Osteocyte (in vitro differentiated cells): ENCODE results near the gene NAT9. TPM values are rescaled to one million over a fixed set of nuclear protein-coding genes. Genes with fewer than 3 reads are reported as not detected.

Experiments
- DNase-seq: peaks from one replicate; pipeline ENCODE4 v3.0.0; 2021; ENCODE audit warnings: mixed read lengths; ENCODE audit not compliant: unreplicated experiment; ENCODE audit errors: extremely low spot score
- H3K27ac Mint-ChIP-seq: one replicate; pipeline ENCODE4 v1.8.0; 2021; ENCODE audit warnings: mild to moderate bottlenecking, mixed read lengths; ENCODE audit not compliant: unreplicated experiment
- H3K27me3 Mint-ChIP-seq: one replicate; pipeline ENCODE4 v1.8.0; 2021; ENCODE audit warnings: mixed read lengths; ENCODE audit not compliant: unreplicated experiment
- H3K36me3 Mint-ChIP-seq: one replicate; pipeline ENCODE4 v1.8.0; 2021; ENCODE audit warnings: mixed read lengths; ENCODE audit not compliant: unreplicated experiment
- H3K4me1 Mint-ChIP-seq: one replicate; pipeline ENCODE4 v1.8.0; 2021; ENCODE audit warnings: mixed read lengths; ENCODE audit not compliant: unreplicated experiment
- H3K4me3 Mint-ChIP-seq: one replicate; pipeline ENCODE4 v1.8.0; 2021; ENCODE audit warnings: mild to moderate bottlenecking, moderate library complexity, mixed read lengths; ENCODE audit not compliant: unreplicated experiment
- H3K9me3 Mint-ChIP-seq: one replicate; pipeline ENCODE4 v1.8.0; 2021; ENCODE audit warnings: mixed read lengths; ENCODE audit not compliant: unreplicated experiment
- total RNA-seq: library from RNA; stranded (reverse); gene quantifications from 2 replicates; pipeline ENCODE4 v1.2.1, GENCODE V29; 2021
- TF ChIP-seq, protein P1 (sequence below): fragments of 200-600 bp; sonication (generic); IDR thresholded peaks from 2 replicates; pipeline ENCODE4 v1.5.0; 2021; ENCODE audit warnings: antibody characterized with exemption, mild to moderate bottlenecking, moderate library complexity

Gene NAT9
- total RNA-seq, 1 donor from 2014 or later = 52.5 TPM

DNA sequence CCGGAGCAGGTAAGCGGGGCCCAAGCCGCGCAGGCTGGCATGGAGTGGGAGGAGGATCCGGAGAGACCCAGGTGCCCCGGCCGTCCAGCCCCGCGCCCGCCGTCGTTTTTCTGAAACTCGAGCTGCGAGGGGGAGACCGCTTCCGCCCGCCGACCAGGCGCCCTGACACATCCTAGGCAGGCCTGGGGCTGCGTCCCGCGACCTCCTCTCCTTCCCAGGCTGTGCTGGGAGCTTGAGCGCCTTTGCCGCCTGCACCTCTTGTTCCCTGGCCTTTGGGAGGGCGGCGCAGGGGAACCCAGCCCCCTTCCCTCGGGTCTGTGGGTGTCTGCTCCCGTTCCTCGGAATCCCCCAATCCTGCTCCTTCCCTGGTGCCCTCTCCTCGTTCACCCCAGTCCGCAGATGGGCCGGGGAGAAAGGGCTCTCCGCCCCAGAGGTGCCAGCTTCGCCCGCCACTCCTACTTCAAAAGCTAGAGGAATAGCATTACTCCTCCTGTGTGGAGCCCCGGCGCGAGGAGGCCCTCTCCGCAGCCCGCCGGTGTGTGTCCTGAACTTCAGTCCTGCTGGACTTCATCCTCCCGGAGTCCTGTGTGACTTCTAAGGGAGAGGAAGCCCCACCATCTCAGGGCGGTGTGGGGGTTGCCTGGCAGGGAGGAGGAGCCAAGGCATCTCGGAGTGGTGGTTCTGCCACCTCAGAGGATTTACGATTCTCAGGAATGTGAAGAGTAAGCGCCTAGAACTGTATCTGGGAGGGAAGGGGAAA, 26.7 kb downstream of the NAT9 start:
- Mint-ChIP-seq H3K4me1 (peaks cover 58% of the 10 kb centered on the region), H3K27ac (peak overlapping the region; percentile 82), H3K27me3 (no peaks in the 10 kb centered on the region), H3K9me3 (no peaks in the 10 kb centered on the region), H3K4me3 (peak overlapping the region; percentile 98), H3K36me3 (peaks cover 17% of the 10 kb centered on the region)
- no peak for DNase-seq
- TF ChIP-seq, protein P1, sequence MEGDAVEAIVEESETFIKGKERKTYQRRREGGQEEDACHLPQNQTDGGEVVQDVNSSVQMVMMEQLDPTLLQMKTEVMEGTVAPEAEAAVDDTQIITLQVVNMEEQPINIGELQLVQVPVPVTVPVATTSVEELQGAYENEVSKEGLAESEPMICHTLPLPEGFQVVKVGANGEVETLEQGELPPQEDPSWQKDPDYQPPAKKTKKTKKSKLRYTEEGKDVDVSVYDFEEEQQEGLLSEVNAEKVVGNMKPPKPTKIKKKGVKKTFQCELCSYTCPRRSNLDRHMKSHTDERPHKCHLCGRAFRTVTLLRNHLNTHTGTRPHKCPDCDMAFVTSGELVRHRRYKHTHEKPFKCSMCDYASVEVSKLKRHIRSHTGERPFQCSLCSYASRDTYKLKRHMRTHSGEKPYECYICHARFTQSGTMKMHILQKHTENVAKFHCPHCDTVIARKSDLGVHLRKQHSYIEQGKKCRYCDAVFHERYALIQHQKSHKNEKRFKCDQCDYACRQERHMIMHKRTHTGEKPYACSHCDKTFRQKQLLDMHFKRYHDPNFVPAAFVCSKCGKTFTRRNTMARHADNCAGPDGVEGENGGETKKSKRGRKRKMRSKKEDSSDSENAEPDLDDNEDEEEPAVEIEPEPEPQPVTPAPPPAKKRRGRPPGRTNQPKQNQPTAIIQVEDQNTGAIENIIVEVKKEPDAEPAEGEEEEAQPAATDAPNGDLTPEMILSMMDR = no peak

DNA sequence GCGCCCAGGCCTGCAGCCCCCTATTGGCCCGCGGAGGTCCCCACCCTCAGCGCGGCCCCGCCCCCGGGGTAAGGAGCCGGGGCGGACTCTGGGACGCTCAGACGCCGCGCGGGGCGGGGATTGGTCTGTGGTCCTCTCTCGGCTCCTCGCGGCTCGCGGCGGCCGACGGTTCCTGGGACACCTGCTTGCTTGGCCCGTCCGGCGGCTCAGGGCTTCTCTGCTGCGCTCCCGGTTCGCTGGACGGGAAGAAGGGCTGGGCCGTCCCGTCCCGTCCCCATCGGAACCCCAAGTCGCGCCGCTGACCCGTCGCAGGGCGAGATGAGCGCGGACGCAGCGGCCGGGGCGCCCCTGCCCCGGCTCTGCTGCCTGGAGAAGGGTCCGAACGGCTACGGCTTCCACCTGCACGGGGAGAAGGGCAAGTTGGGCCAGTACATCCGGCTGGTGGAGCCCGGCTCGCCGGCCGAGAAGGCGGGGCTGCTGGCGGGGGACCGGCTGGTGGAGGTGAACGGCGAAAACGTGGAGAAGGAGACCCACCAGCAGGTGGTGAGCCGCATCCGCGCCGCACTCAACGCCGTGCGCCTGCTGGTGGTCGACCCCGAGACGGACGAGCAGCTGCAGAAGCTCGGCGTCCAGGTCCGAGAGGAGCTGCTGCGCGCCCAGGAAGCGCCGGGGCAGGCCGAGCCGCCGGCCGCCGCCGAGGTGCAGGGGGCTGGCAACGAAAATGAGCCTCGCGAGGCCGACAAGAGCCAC, 27.4 kb downstream of the NAT9 start, which contains the start of gene NHERF1:
TSS of gene NHERF1 (plus strand) at position 100 of the 750 bp plus-strand sequence. CDS start at position 319, 219 bp downstream.
- Mint-ChIP-seq H3K27ac (peak within 1 kb of the TSS; percentile 82), H3K27me3 (no peaks in the 10 kb centered on the region), H3K36me3 (peaks cover 17% of the 10 kb centered on the region), H3K4me1 (peaks cover 60% of the 10 kb centered on the region), H3K9me3 (no peaks in the 10 kb centered on the region), H3K4me3 (peak within 1 kb of the TSS; percentile 98)
- TF ChIP-seq, protein P1 = peak; percentile 14
- DNase-seq = peak; percentile 99

DNA sequence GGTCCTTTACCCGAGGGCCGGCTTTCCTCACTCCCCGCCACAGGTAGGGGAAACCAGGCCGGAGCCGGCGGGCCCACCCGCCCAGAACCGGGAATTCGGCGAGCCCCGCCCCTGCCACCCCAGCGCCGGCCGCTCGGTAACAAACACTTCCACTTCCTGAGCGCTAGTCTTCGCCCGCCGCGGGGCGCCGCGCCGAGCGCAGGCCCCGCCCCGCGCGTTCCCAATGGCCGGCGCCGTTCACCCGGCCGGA, 27.9 kb downstream of the NAT9 start:
- DNase-seq = no peak
- peaks cover 17% of the 10 kb centered on the region for H3K36me3 Mint-ChIP-seq
- peak overlapping the region; percentile 63 for H3K4me3 Mint-ChIP-seq
- no peaks in the 10 kb centered on the region for H3K27me3 Mint-ChIP-seq
- no peaks in the 10 kb centered on the region for H3K9me3 Mint-ChIP-seq
- TF ChIP-seq, protein P1 = peak; percentile 5
- peaks cover 56% of the 10 kb centered on the region for H3K4me1 Mint-ChIP-seq
- no peak overlapping the region for H3K27ac Mint-ChIP-seq

DNA sequence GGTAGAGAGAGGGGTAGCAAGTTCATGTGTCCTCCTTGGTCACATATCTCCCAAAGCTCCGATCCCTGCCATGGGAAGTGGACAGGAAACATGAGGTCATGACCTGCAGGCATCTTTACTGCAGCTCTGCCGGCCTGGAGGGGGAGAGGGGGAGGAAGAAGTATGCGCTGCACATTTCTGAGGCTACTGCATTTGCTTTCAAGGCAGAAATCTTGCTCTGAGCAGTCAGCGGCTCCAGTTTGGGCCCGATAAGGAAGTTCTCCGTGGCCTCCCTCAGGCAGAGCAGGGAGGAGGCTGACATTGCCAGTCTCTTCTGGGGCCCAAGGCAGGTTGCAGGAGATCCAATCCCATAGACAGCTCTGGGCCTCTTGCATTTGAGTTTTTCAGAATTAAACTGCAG, 29.2 kb downstream of the NAT9 start:
- Mint-ChIP-seq H3K4me1 (peaks cover 57% of the 10 kb centered on the region), H3K27ac (peak overlapping the region; percentile 47)

More for the DNA sequence above, 29.2 kb downstream of the NAT9 start:
- DNase-seq = no peak
- Mint-ChIP-seq H3K36me3 (peaks cover 7% of the 10 kb centered on the region), H3K9me3 (no peaks in the 10 kb centered on the region), H3K27me3 (no peaks in the 10 kb centered on the region), H3K4me3 (peak overlapping the region; percentile 32)
- TF ChIP-seq, protein P1 = no peak
